ENCODE data around the gene PSMB2.

PSMB2 gene

GRCh38 chr1:35555601-35556477, 85.5 kb downstream of the PSMB2 start:
- peak; percentile 97 for DNase-seq

- no peak for DNase-seq
These were observed 86.1 kb downstream of the PSMB2 start for GRCh38 chr1:35555212-35555584.

- peak; percentile 34 for DNase-seq
These were observed 86.8 kb downstream of the PSMB2 start for GRCh38 chr1:35554266-35555211.

GRCh38 chr1:35553851-35554250, 87.5 kb downstream of the PSMB2 start:
- no peak for DNase-seq

All from NCI-H774 (cell line).